ENCODE measurements around the gene LOXL3. TPM values are rescaled to one million over a fixed set of nuclear protein-coding genes. Genes with fewer than 3 reads are reported as not detected.

LOXL3 gene
- total RNA-seq, 3 donors from 2014 or later (not counting 1 experiment from before 2014, with no cell fraction given), result 0.43 to 2.0 (median 0.93) TPM

DNA sequence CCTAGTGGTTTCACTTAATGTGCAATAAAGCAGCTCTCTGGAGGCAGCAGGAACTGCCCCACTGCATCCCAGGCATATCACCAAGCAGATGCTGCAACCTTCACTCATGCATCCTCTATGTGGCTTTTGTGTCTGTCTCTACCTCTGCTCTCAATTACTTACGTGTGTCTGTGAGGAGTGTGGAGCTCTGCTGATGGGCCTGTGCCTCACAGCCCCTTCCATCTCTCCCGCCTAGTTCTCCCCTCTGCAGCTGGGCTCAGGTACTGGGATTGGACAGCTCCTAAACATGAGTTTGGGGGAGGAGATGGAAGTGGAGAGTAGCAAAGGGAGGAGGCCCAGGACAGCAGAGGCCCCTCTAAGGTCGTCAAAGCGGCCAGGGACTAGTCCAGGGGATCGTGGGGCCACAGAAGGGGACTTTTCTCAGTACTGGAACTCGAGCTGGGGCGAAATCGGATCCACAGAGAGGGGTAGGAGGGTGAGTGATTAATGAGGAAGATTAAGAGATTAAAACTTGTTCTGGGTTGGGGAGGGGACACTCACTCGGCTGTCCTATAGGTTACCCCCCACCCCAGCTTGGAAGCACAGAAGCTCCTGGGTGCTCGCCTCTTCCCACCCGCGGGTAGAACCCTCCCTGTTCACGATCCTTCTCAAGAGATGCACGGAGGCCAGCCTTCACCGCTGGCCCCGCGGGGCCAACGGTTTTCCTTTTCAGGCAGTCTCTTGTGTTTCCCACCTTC lies 52.2 kb downstream of the LOXL3 start:
- WGBS (ENCODE audit: insufficient coverage), result 83% methylated on average over 17 of the region's 18 CpGs
- Histone ChIP-seq H3K27me3 (ENCODE audit: control insufficient read depth, insufficient read depth, low read length) (peaks cover 5% of the 10 kb centered on the region), H3K4me1 (ENCODE audit: control insufficient read depth, insufficient read depth, low read length) (peaks cover 68% of the 10 kb centered on the region), H3K9me3 (ENCODE audit: control insufficient read depth, insufficient read depth, low read length) (no peaks in the 10 kb centered on the region), H3K27ac (ENCODE audit: low read length) (no peak overlapping the region), H3K4me3 (ENCODE audit: low read length) (no peak overlapping the region), H3K36me3 (ENCODE audit: control insufficient read depth, insufficient read depth, low read length) (peaks cover 7% of the 10 kb centered on the region)
- Mint-ChIP-seq H3K4me1 (peaks cover 39 to 75% of the 10 kb centered on the region in 2 donors), H3K36me3 (no peaks in the 10 kb centered on the region), H3K27ac (peak overlapping the region; percentile 46 to 90), H3K27me3 (ENCODE audit: low read depth in 2 of 2) (peaks cover 0 to 8% of the 10 kb centered on the region in 2 donors), H3K4me3 (peak overlapping the region; percentile 88), H3K9me3 (no peaks in the 10 kb centered on the region)
- no peak for ATAC-seq
- TF ChIP-seq, protein P1, sequence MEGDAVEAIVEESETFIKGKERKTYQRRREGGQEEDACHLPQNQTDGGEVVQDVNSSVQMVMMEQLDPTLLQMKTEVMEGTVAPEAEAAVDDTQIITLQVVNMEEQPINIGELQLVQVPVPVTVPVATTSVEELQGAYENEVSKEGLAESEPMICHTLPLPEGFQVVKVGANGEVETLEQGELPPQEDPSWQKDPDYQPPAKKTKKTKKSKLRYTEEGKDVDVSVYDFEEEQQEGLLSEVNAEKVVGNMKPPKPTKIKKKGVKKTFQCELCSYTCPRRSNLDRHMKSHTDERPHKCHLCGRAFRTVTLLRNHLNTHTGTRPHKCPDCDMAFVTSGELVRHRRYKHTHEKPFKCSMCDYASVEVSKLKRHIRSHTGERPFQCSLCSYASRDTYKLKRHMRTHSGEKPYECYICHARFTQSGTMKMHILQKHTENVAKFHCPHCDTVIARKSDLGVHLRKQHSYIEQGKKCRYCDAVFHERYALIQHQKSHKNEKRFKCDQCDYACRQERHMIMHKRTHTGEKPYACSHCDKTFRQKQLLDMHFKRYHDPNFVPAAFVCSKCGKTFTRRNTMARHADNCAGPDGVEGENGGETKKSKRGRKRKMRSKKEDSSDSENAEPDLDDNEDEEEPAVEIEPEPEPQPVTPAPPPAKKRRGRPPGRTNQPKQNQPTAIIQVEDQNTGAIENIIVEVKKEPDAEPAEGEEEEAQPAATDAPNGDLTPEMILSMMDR (IDR thresholded peaks at IDR 0.05), result no peak
- DNase-seq, result no peak
- intact Hi-C loops (cut with micrococcal nuclease), result no loop called here

DNA sequence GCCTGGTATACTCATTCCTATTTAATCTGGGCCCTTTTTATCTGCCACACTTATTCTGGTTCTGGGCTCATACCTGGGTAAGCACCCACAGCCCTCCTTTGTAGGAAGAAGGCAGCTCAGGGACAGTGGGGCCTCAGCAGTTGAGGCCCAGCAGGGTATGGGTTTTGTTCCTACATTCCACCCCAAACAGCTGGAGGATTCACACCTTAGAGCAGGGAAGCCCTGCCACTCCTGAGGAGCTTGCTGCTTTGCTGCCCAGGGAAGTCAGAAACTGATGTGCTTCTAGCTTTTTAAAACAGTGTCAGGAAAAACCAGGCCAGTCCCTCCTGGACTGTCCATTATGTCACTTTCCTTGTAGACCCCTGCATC lies 53.2 kb downstream of the LOXL3 start:
- intact Hi-C loops (cut with micrococcal nuclease), result no loop called here
- DNase-seq (no peak), ATAC-seq (no peak)
- H3K27ac Mint-ChIP-seq, result no peak overlapping the region
- no peaks in the 10 kb centered on the region for H3K9me3 ChIP-seq (ENCODE audit: control insufficient read depth, insufficient read depth, low read length)
- H3K4me1 Mint-ChIP-seq, result peaks cover 38 to 70% of the 10 kb centered on the region in 2 donors
- peaks cover 3% of the 10 kb centered on the region for H3K36me3 ChIP-seq (ENCODE audit: control insufficient read depth, insufficient read depth, low read length)
- peak overlapping the region; percentile 13 for H3K4me3 Mint-ChIP-seq
- TF ChIP-seq, protein P1 (IDR thresholded peaks at IDR 0.05), result no peak
- H3K27me3 Mint-ChIP-seq (ENCODE audit: low read depth in 2 of 2), result peaks cover 0 to 8% of the 10 kb centered on the region in 2 donors
- H3K4me3 ChIP-seq (ENCODE audit: low read length), result no peak overlapping the region
- H3K9me3 Mint-ChIP-seq, result no peaks in the 10 kb centered on the region
- no peaks in the 10 kb centered on the region for H3K36me3 Mint-ChIP-seq
- H3K4me1 ChIP-seq (ENCODE audit: control insufficient read depth, insufficient read depth, low read length), result peaks cover 59% of the 10 kb centered on the region
- H3K27me3 ChIP-seq (ENCODE audit: control insufficient read depth, insufficient read depth, low read length), result peaks cover 5% of the 10 kb centered on the region
- H3K27ac ChIP-seq (ENCODE audit: low read length), result no peak overlapping the region

DNA sequence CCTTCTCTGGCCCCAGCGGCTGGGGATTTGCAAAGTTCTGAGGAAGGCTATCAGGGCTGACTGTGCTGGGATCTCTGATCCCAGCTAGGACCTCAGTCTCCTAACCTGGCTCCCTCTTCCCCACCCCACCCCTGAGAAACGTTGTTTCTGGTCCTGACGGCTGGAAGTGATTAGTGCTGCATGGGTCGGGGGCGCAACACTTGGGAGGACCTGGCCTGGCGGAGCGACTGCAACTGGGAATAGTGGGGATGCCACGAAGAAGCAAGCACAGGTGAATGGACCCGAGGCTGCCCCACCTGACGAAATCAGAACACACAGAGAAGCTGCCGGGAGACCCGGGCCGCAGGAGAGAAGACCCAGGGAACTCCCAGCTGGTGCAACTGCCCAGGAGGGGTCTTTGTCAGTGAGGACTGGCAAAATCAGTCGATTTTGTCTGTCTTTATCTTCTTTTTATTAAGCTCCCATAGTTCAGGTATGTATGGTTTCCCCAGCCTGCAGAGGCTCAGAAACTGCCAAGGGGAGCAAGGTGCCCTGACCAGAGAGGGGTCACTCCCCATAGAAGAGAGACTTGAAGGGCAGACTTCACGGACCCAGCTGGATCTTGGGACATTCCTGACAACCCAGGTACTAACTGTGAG lies 53.7 kb downstream of the LOXL3 start:
- ATAC-seq, result no peak
- 62% methylated on average over 15 of the region's 15 CpGs for WGBS (ENCODE audit: insufficient coverage)
- Histone ChIP-seq H3K36me3 (ENCODE audit: control insufficient read depth, insufficient read depth, low read length) (no peaks in the 10 kb centered on the region), H3K27ac (ENCODE audit: low read length) (no peak overlapping the region), H3K27me3 (ENCODE audit: control insufficient read depth, insufficient read depth, low read length) (peaks cover 5% of the 10 kb centered on the region), H3K9me3 (ENCODE audit: control insufficient read depth, insufficient read depth, low read length) (no peaks in the 10 kb centered on the region), H3K4me1 (ENCODE audit: control insufficient read depth, insufficient read depth, low read length) (peaks cover 56% of the 10 kb centered on the region), H3K4me3 (ENCODE audit: low read length) (no peak overlapping the region)
- TF ChIP-seq, protein P1 (IDR thresholded peaks at IDR 0.05), result no peak
- intact Hi-C loops (cut with micrococcal nuclease), result no loop called here
- H3K4me1 Mint-ChIP-seq, result peaks cover 36 to 65% of the 10 kb centered on the region in 2 donors
- H3K27ac Mint-ChIP-seq, result no peak overlapping the region
- DNase-seq, result no peak
- no peaks in the 10 kb centered on the region for H3K9me3 Mint-ChIP-seq
- H3K36me3 Mint-ChIP-seq, result no peaks in the 10 kb centered on the region
- H3K4me3 Mint-ChIP-seq, result peak overlapping the region; percentile 56
- peaks cover 0 to 8% of the 10 kb centered on the region in 2 donors for H3K27me3 Mint-ChIP-seq (ENCODE audit: low read depth in 2 of 2)

All from natural killer cell (primary cell).